SU-DHL-6 (cell line): ENCODE results near the gene TMEM95.

Experiments
- CTCF ChIP-seq: fragments of 200-600 bp; sonication (generic); IDR thresholded peaks from one replicate; pipeline ENCODE4 v1.5.1; 2017; ENCODE audit warnings: antibody characterized with exemption, mild to moderate bottlenecking, low read length, moderate library complexity; ENCODE audit not compliant: insufficient read depth, poor library complexity, severe bottlenecking
- EZH2phosphoT487 ChIP-seq: fragments of 200-600 bp; sonication (generic), shearing (Covaris generic); conservative IDR thresholded peaks from 2 replicates; pipeline ENCODE4 v1.6.1; 2018; ENCODE audit warnings: mild to moderate bottlenecking, antibody characterized with exemption, low read length, moderate library complexity, mixed read lengths

GRCh38 chr17:7311110-7311705 is 43.7 kb upstream of the TMEM95 start:
- TF ChIP-seq CTCF (no peak), EZH2phosphoT487 (no peak)
